GM12801 (cell line): ENCODE measurements around the gene MVP.

Experiments
- TF ChIP-seq, protein P1 (sequence below): IDR thresholded peaks from one replicate; pipeline ENCODE4 v1.5.1; 2011; ENCODE audit warnings: control low read depth; ENCODE audit not compliant: insufficient read length; ENCODE audit errors: extremely low read depth

Gene MVP

DNA sequence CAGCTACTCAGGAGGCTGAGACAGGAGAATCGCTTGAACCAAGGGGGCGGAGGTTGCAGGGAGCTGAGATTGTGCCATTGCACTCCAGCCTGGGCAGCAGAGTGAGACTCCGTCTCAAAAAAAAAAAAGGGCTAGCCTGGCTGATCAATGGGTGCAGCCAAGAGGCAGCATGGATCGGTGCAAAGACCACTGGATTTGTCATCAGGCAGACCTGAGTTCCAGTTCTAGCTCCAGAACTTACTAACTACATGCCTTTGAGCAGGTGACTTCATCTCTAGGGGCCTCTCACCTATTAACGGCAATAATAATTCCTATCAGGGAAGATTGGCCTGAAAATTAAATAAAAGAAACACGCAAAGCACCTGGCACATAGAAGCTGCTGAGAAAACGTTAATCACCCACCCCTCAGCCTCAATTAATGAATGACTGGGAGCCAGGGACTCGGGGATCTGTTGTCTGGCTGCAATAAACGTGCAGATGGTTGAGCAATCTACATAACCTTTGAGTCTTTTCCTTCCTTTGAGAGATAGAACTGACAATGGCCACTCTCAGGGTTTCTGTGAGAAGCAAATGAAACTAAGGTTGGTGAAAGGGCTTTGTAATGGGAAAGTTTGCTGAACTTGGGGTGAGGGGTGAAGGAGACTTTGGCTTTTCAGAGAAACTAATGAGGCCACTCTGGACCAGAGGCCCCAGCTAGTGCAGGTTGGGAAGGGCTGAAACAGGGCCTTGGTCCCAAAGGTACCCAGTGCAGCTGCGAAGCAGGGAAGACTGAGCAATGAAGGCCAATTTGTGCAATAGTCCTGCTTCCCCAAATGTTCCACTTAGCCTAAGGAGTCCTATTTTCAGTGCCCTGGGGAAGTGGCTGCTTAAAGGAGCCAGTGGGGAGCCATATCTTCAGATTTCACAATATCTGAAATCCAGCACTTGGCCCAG, 71.5 kb downstream of the MVP start:
- TF ChIP-seq, protein P1, sequence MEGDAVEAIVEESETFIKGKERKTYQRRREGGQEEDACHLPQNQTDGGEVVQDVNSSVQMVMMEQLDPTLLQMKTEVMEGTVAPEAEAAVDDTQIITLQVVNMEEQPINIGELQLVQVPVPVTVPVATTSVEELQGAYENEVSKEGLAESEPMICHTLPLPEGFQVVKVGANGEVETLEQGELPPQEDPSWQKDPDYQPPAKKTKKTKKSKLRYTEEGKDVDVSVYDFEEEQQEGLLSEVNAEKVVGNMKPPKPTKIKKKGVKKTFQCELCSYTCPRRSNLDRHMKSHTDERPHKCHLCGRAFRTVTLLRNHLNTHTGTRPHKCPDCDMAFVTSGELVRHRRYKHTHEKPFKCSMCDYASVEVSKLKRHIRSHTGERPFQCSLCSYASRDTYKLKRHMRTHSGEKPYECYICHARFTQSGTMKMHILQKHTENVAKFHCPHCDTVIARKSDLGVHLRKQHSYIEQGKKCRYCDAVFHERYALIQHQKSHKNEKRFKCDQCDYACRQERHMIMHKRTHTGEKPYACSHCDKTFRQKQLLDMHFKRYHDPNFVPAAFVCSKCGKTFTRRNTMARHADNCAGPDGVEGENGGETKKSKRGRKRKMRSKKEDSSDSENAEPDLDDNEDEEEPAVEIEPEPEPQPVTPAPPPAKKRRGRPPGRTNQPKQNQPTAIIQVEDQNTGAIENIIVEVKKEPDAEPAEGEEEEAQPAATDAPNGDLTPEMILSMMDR, result no peak

DNA sequence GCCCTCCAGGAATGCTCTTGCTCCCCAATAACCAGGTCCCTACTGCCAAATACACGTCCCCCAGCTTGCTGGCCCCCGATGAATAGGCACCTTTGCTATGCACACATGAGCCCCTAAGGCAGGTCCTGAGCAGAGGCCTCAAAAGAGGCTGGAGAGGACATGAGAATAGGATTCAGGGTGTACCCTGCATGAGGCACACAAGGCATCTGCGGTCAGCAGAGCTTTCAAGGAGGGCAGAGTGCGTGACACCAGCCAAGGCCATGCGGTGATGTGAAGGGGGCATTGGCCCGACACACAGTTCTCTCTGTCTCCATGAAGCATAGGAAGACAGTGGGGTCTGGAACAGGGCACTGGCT, 72.2 kb downstream of the MVP start:
- TF ChIP-seq, protein P1, result no peak

DNA sequence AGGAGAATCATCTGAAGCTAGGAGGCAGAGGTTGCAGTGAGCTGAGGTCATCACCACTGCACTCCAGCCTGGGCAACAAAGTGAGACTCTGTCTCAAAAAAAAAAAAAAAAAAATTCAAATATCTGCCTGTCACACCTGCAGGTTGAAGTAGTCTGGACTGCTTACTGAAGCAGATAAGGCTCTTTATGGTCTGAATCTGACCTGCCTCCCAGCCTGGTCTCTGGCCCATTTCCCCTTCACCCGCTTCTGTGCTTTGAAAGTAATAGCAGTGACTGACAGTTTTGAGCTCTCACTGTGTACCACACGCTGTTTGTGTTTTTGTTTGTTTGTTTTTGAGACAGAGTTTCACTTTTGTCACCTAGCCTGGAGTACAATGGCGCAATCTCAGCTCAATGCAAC, 73.3 kb downstream of the MVP start:
- TF ChIP-seq, protein P1, result no peak

DNA sequence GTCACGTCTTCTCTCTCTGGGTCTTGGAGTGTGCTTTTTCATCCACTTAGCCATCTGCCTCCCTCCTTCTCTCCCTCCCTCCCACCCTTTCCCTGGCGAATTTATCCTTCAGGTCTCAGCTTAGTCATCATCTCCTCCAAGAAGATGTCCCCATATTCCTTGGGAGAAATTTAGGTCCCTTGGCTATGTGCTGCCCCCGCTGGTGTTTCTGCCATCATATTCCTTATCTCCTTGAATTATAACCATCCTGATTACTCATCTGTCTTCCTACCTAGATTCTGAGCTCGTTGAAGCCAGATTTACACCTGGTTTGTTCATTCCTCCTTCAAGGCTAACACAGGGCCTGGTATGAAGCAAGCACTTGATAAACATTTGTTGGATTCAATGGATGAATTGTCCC, 74.1 kb downstream of the MVP start:
- TF ChIP-seq, protein P1, result no peak

DNA sequence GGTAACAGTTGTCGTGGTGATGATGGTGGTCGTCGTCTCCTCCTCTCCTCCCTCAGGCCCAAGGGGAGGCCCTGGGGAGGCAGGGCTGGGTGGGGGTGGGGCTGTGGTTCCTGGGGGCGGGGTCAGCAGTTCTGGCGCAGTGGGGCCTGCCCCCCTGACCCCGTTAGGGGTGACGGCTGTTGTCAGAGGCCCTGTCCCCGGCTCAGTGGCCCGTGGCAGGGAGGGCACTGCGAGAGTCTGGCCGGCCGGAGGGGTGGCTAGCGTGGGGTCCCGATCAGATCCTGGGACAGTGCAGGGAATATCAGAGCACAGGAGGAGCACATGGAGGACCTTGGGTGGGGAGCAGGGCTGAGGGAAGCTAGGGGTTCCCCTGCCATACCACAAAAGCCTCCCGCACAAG, 76.6 kb downstream of the MVP start:
- TF ChIP-seq, protein P1, result no peak

DNA sequence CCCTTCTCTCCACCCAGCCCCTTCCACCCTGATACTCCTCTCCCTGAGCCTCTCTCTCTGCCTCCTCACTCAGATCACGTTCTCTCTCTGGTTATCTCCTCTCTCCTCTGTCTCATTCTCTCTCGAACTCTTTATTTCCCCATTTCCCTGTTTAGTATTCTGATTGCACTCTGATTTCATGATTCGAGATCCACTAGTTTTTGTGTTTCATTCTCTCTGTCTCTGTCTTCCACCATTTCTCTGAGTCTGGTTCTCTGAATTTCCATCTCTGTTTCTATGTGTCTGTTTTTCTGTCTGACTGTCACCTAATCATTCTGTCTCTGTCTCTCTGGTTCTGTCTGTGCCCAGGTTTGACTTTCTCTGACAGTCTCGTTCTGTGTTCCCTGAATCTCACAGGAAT, 77.1 kb downstream of the MVP start:
- TF ChIP-seq, protein P1, result no peak
